Smooth muscle cell (in vitro differentiated cells): Measurements from ENCODE around the gene CNTNAP2. TPM values are rescaled to one million over a fixed set of nuclear protein-coding genes. Genes with fewer than 3 reads are reported as not detected.
"Not testable (repeated sequence)": the region's sequence is repeated elsewhere in the genome, so short reads cannot be mapped to it uniquely, and the experiment has no call there.

Experiments
- DNase-seq: peaks from one replicate; lab custom pipeline; 2025; ENCODE audit not compliant: unreplicated experiment; lab: John Stamatoyannopoulos, UW
- H2AFZ ChIP-seq: fragments of 200-600 bp; sonication (generic); 2 replicates; pipeline ENCODE4 v1.6.0; 2016; ENCODE audit warnings: antibody characterized with exemption, low read depth, mild to moderate bottlenecking
- H3F3A ChIP-seq: fragments of 200-600 bp; sonication (generic); 2 replicates; pipeline ENCODE4 v1.6.0; 2017; ENCODE audit warnings: antibody characterized with exemption, low read depth
- H3K27ac ChIP-seq: fragments of 200-600 bp; sonication (generic); 2 replicates; pipeline ENCODE4 v1.5.1; 2016; ENCODE audit warnings: low read depth, mild to moderate bottlenecking
- H3K27me3 ChIP-seq: fragments of 200-600 bp; sonication (generic); 2 replicates; pipeline ENCODE4 v1.6.1; 2016; ENCODE audit warnings: low read depth, mild to moderate bottlenecking
- H3K36me3 ChIP-seq: fragments of 200-600 bp; sonication (generic); 2 replicates; pipeline ENCODE4 v1.5.1; 2016; ENCODE audit warnings: low read depth
- H3K4me1 ChIP-seq: fragments of 200-600 bp; sonication (generic); 2 replicates; pipeline ENCODE4 v1.5.1; 2016; ENCODE audit warnings: low read depth
- H3K4me2 ChIP-seq: fragments of 200-600 bp; sonication (generic); 2 replicates; pipeline ENCODE4 v1.6.0; 2016; ENCODE audit warnings: mild to moderate bottlenecking
- H3K4me3 ChIP-seq: fragments of 200-600 bp; sonication (generic); 2 replicates; pipeline ENCODE4 v1.5.1; 2016; ENCODE audit warnings: mild to moderate bottlenecking
- H3K79me2 ChIP-seq: fragments of 200-600 bp; sonication (generic); 2 replicates; pipeline ENCODE4 v1.6.0; 2016; ENCODE audit warnings: low read depth, mild to moderate bottlenecking
- H3K9ac ChIP-seq: fragments of 200-600 bp; sonication (generic); 2 replicates; pipeline ENCODE4 v1.6.0; 2016; ENCODE audit warnings: low read depth
- H3K9me3 ChIP-seq: fragments of 200-600 bp; sonication (generic); replicated peaks from 2 replicates; pipeline ENCODE4 v1.5.1; 2016; ENCODE audit warnings: low read depth
- H4K20me1 ChIP-seq: fragments of 200-600 bp; sonication (generic); 2 replicates; pipeline ENCODE4 v1.6.0; 2016; ENCODE audit warnings: low read depth
- CTCF ChIP-seq: fragments of 200-600 bp; sonication (generic); IDR thresholded peaks from 2 replicates; pipeline ENCODE4 v1.5.1; 2017; ENCODE audit warnings: borderline replicate concordance, mild to moderate bottlenecking, antibody characterized with exemption; ENCODE audit not compliant: insufficient read depth, poor library complexity, severe bottlenecking
- WGBS: methylation state at CpG from one replicate; pipeline ENCODE4 v1.1.7; 2016; ENCODE audit warnings: low lambda C conversion rate; 5-methylcytosine and 5-hydroxymethylcytosine counted together
- polyA plus RNA-seq: library from polyadenylated mRNA; unstranded; fragments of >200 nt; fragmentation: Nextera tagmentation; extraction: Ambion mirVana; gene quantifications from 2 replicates; pipeline ENCODE4 v1.2.1, GENCODE V29; 2016
- total RNA-seq: library from RNA; depleted of rRNA; stranded (reverse); fragments of >200 nt; gene quantifications from 2 replicates; pipeline ENCODE4 v1.2.3, GENCODE V29; 2014

CNTNAP2 gene
- total and polyA plus RNA-seq, 2 experiments from 2014 or later, result 1.7 to 9.0 TPM

- no peaks in the 10 kb centered on the region for H3K9me3 ChIP-seq
- H3K9ac ChIP-seq, result no peak overlapping the region
- no peaks in the 10 kb centered on the region for H3K79me2 ChIP-seq
- DNase-seq, result no peak
- no peak overlapping the region for H3K4me3 ChIP-seq
- no peak for TF ChIP-seq CTCF
- H3K4me1 ChIP-seq, result no peaks in the 10 kb centered on the region
- no peaks in the 10 kb centered on the region for H4K20me1 ChIP-seq
- H3F3A ChIP-seq, result no peaks in the 10 kb centered on the region
- no peak overlapping the region for H3K4me2 ChIP-seq
- H3K27me3 ChIP-seq, result no peaks in the 10 kb centered on the region
- no peak overlapping the region for H3K27ac ChIP-seq
- H3K36me3 ChIP-seq, result no peaks in the 10 kb centered on the region
- WGBS, result 95% methylated on average over 10 of the region's 10 CpGs
- no peak overlapping the region for H2AFZ ChIP-seq
These were observed 2340.8 kb downstream of the CNTNAP2 start for GRCh38 chr7:148457310-148457921.

- no peak overlapping the region for H3K9ac ChIP-seq
- no peaks in the 10 kb centered on the region for H3K4me1 ChIP-seq
- no peak overlapping the region for H3K27ac ChIP-seq
- no peaks in the 10 kb centered on the region for H3K9me3 ChIP-seq
- H3K4me2 ChIP-seq, result no peak overlapping the region
- DNase-seq, result no peak
- no peaks in the 10 kb centered on the region for H3K27me3 ChIP-seq
- H3K79me2 ChIP-seq, result no peaks in the 10 kb centered on the region
- no peaks in the 10 kb centered on the region for H3K36me3 ChIP-seq
- H2AFZ ChIP-seq, result no peak overlapping the region
- TF ChIP-seq CTCF, result no peak
- H3F3A ChIP-seq, result no peaks in the 10 kb centered on the region
- H4K20me1 ChIP-seq, result no peaks in the 10 kb centered on the region
- no peak overlapping the region for H3K4me3 ChIP-seq
These were observed 2341.7 kb downstream of the CNTNAP2 start for GRCh38 chr7:148458263-148458662.

- Histone ChIP-seq H3K4me1 (no peaks in the 10 kb centered on the region), H3K27me3 (no peaks in the 10 kb centered on the region), H3F3A (no peaks in the 10 kb centered on the region), H2AFZ (no peak overlapping the region), H3K9me3 (no peaks in the 10 kb centered on the region), H4K20me1 (no peaks in the 10 kb centered on the region), H3K4me2 (no peak overlapping the region), H3K36me3 (no peaks in the 10 kb centered on the region), H3K79me2 (no peaks in the 10 kb centered on the region), H3K4me3 (no peak overlapping the region), H3K9ac (no peak overlapping the region), H3K27ac (no peak overlapping the region)
- WGBS, result 86% methylated on average over 4 of the region's 4 CpGs
- no peak for TF ChIP-seq CTCF
- DNase-seq, result no peak
These were observed 2345.0 kb downstream of the CNTNAP2 start for GRCh38 chr7:148461392-148462179.

- not testable (repeated sequence) for H3K4me3 ChIP-seq, H3K27me3 ChIP-seq, H2AFZ ChIP-seq, H3K27ac ChIP-seq, H3K36me3 ChIP-seq, H3K79me2 ChIP-seq, H3K9me3 ChIP-seq, DNase-seq, H3F3A ChIP-seq, H3K9ac ChIP-seq, H4K20me1 ChIP-seq, H3K4me1 ChIP-seq, H3K4me2 ChIP-seq
- whole genome bisulfite sequencing, result 84% methylated on average over 9 of the region's 9 CpGs
These were observed 2346.2 kb downstream of the CNTNAP2 start for GRCh38 chr7:148462774-148463173.
